IMR-90 (cell line): ENCODE results near the gene RAX2. TPM values are rescaled to one million over a fixed set of nuclear protein-coding genes. Genes with fewer than 3 reads are reported as not detected.

Source experiments
- ATAC-seq: fragments of 200-7000 bp; cut with Tn5 transposase; 2 replicates; pipeline ENCODE4 v1.9.1; 2020; ENCODE audit warnings: low read depth, mild to moderate bottlenecking, moderate library complexity
- BruUV-seq: library from RNA; stranded (reverse); fragments of 400-500 nt; replicated peaks from 2 replicates; lab custom pipeline; 2021; lab: Mats Ljungman, UMichigan
- CTCF ChIA-PET: fragments of 300-600 bp; formaldehyde crosslinking; extraction: SDS; loops from one replicate; lab custom pipeline; 2021; ENCODE audit warnings: antibody characterized with exemption; lab: Yijun Ruan, JAX
- POLR2A ChIA-PET: fragments of 300-600 bp; sonication (Branson Sonifier 250); formaldehyde crosslinking; loops from one replicate; lab custom pipeline; 2022; ENCODE audit warnings: antibody characterized with exemption; ENCODE audit not compliant: unreplicated experiment; lab: Charles Lee
- DNase-seq: peaks from one replicate; pipeline ENCODE4 v3.0.0; 2013
- H2AFZ ChIP-seq: replicated peaks from 2 replicates; pipeline ENCODE3; 2013; ENCODE audit warnings: low read length, mild to moderate bottlenecking; ENCODE audit not compliant: poor library complexity
- H2AK5ac ChIP-seq: 2 replicates; pipeline ENCODE4 v1.6.1; 2013; ENCODE audit warnings: low read depth, low read length, inconsistent platforms
- H2AK9ac ChIP-seq: replicated peaks from 2 replicates; pipeline ENCODE3; 2013; ENCODE audit warnings: mild to moderate bottlenecking, low read depth, low read length, moderate library complexity; ENCODE audit not compliant: poor library complexity
- H2BK120ac ChIP-seq: 2 replicates; pipeline ENCODE4 v1.6.1; 2013; ENCODE audit warnings: low read depth, low read length, inconsistent platforms
- H2BK15ac ChIP-seq: 3 replicates; pipeline ENCODE4 v1.6.1; 2013; ENCODE audit warnings: low read depth, low read length, inconsistent platforms
- H2BK20ac ChIP-seq: 2 replicates; pipeline ENCODE4 v1.6.1; 2013; ENCODE audit warnings: low read depth, mild to moderate bottlenecking, inconsistent platforms, low read length, moderate library complexity
- H2BK5ac ChIP-seq: 2 replicates; pipeline ENCODE4 v1.6.1; 2013; ENCODE audit warnings: mild to moderate bottlenecking, low read depth, low read length, inconsistent platforms; ENCODE audit not compliant: poor library complexity, severe bottlenecking
- H3K14ac ChIP-seq: replicated peaks from 2 replicates; pipeline ENCODE4 v1.6.1; 2013; ENCODE audit warnings: low read depth, low read length, inconsistent platforms
- H3K18ac ChIP-seq: 2 replicates; pipeline ENCODE4 v1.6.1; 2013; ENCODE audit warnings: low read depth, low read length, control low read depth
- H3K23ac ChIP-seq: 2 replicates; pipeline ENCODE4 v1.6.1; 2013; ENCODE audit warnings: low read depth, low read length, inconsistent platforms
- H3K27ac ChIP-seq: 2 replicates; pipeline ENCODE4 v1.5.1; 2013; ENCODE audit warnings: mild to moderate bottlenecking, control low read depth, low read length; ENCODE audit not compliant: insufficient read depth
- H3K27me3 ChIP-seq: 2 replicates; pipeline ENCODE4 v1.6.1; 2013; ENCODE audit warnings: low read length; ENCODE audit not compliant: control insufficient read depth, insufficient read depth
- H3K36me3 ChIP-seq: 2 replicates; pipeline ENCODE4 v1.6.1; 2013; ENCODE audit warnings: low read length, mixed read lengths; ENCODE audit not compliant: control insufficient read depth, insufficient read depth
- H3K4ac ChIP-seq: 2 replicates; pipeline ENCODE4 v1.6.1; 2013; ENCODE audit warnings: low read depth, low read length, inconsistent platforms
- H3K4me1 ChIP-seq: 2 replicates; pipeline ENCODE4 v1.6.1; 2013; ENCODE audit warnings: low read length, mixed read lengths; ENCODE audit not compliant: control insufficient read depth, insufficient read depth
- H3K4me2 ChIP-seq: 2 replicates; pipeline ENCODE4 v1.6.1; 2013; ENCODE audit warnings: low read depth, mild to moderate bottlenecking, control low read depth, low read length, moderate library complexity
- H3K4me3 ChIP-seq: 2 replicates; pipeline ENCODE4 v1.5.1; 2013; ENCODE audit warnings: low read depth, mild to moderate bottlenecking, control low read depth, low read length, moderate library complexity; ENCODE audit not compliant: insufficient read depth
- H3K56ac ChIP-seq: 2 replicates; pipeline ENCODE4 v1.6.1; 2013; ENCODE audit warnings: low read length, inconsistent platforms; ENCODE audit not compliant: insufficient read depth; ENCODE audit errors: extremely low read depth
- H3K79me1 ChIP-seq, 2 experiments: 2 replicates each; pipeline ENCODE4 v1.6.1; 2013; ENCODE audit warnings: low read length in 2 of 2, inconsistent platforms in 1 of 2, low read depth in 1 of 2
- H3K9ac ChIP-seq: 2 replicates; pipeline ENCODE4 v1.6.1; 2013; ENCODE audit warnings: low read depth, low read length, control low read depth
- H3K9me1 ChIP-seq: 2 replicates; pipeline ENCODE4 v1.6.1; 2013; ENCODE audit warnings: low read length, inconsistent platforms; ENCODE audit not compliant: insufficient read depth
- H3K9me3 ChIP-seq: 2 replicates; pipeline ENCODE4 v1.6.1; 2013; ENCODE audit warnings: low read length; ENCODE audit not compliant: control insufficient read depth, insufficient read depth
- H4K20me1 ChIP-seq: 2 replicates; pipeline ENCODE4 v1.6.1; 2013; ENCODE audit warnings: low read length, inconsistent platforms; ENCODE audit not compliant: insufficient read depth
- H4K5ac ChIP-seq: 2 replicates; pipeline ENCODE4 v1.6.1; 2013; ENCODE audit warnings: mild to moderate bottlenecking, low read depth, low read length, control low read depth
- H4K8ac ChIP-seq, 2 experiments: 2 replicates each; pipeline ENCODE4 v1.6.1; 2013; ENCODE audit warnings: low read depth in 2 of 2, low read length in 2 of 2, control low read depth in 1 of 2, inconsistent platforms in 1 of 2
- H4K91ac ChIP-seq: 2 replicates; pipeline ENCODE4 v1.6.1; 2013; ENCODE audit warnings: low read depth, low read length, inconsistent platforms; ENCODE audit not compliant: insufficient read depth
- BHLHE40 ChIP-seq: fragments of 150-350 bp; IDR thresholded peaks from 2 replicates; pipeline ENCODE4 v1.6.1; 2016; ENCODE audit warnings: mild to moderate bottlenecking, low read depth, low read length
- CEBPB ChIP-seq: IDR thresholded peaks from 2 replicates; pipeline ENCODE4 v1.6.1; 2012; ENCODE audit warnings: low read depth, low read length, improper control_type of control experiment
- CHD1 ChIP-seq: IDR thresholded peaks from 2 replicates; pipeline ENCODE4 v1.6.1; 2012; ENCODE audit warnings: low read depth, low read length, improper control_type of control experiment
- CTCF ChIP-seq: conservative IDR thresholded peaks from 2 replicates; pipeline ENCODE4 v1.5.1; 2012; ENCODE audit warnings: mild to moderate bottlenecking, low read depth, low read length, improper control_type of control experiment
- ELK1 ChIP-seq: fragments of 150-350 bp; IDR thresholded peaks from 2 replicates; pipeline ENCODE4 v1.6.1; 2016; ENCODE audit warnings: low read depth, mild to moderate bottlenecking, low read length, moderate library complexity, borderline replicate concordance
- FOS ChIP-seq: fragments of 150-350 bp; IDR thresholded peaks from 2 replicates; pipeline ENCODE4 v1.6.1; 2016; ENCODE audit warnings: low read depth, low read length
- MAFK ChIP-seq: IDR thresholded peaks from 2 replicates; pipeline ENCODE4 v1.6.1; 2012; ENCODE audit warnings: low read depth, low read length, improper control_type of control experiment
- MAZ ChIP-seq: IDR thresholded peaks from 2 replicates; pipeline ENCODE4 v1.6.1; 2012; ENCODE audit warnings: low read depth, mild to moderate bottlenecking, low read length, improper control_type of control experiment, moderate library complexity, borderline replicate concordance
- MXI1 ChIP-seq: IDR thresholded peaks from 2 replicates; pipeline ENCODE4 v1.6.1; 2012; ENCODE audit warnings: low read depth, mild to moderate bottlenecking, low read length, moderate library complexity, borderline replicate concordance
- NFE2L2 ChIP-seq: fragments of 150-350 bp; IDR thresholded peaks from 2 replicates; pipeline ENCODE4 v1.6.1; 2016; ENCODE audit warnings: low read depth, mild to moderate bottlenecking, low read length
- POLR2A ChIP-seq: IDR thresholded peaks from 2 replicates; pipeline ENCODE4 v1.6.1; 2012; ENCODE audit warnings: mild to moderate bottlenecking, low read depth, low read length
- RAD21 ChIP-seq: IDR thresholded peaks from 2 replicates; pipeline ENCODE4 v1.6.1; 2012; ENCODE audit warnings: low read length, improper control_type of control experiment
- RCOR1 ChIP-seq: IDR thresholded peaks from 2 replicates; pipeline ENCODE4 v1.6.1; 2012; ENCODE audit warnings: mild to moderate bottlenecking, low read length, improper control_type of control experiment; ENCODE audit not compliant: insufficient replicate concordance
- SMC3 ChIP-seq: fragments of 150-350 bp; IDR thresholded peaks from 2 replicates; pipeline ENCODE4 v1.6.1; 2016; ENCODE audit warnings: low read depth, mild to moderate bottlenecking, antibody characterized with exemption, low read length, moderate library complexity
- WGBS, 2 experiments: methylation state at CpG; one replicate each; pipeline versions ENCODE4 v1.1.5 to v1.1.7; 2013; ENCODE audit warnings: missing lambda C conversion rate in 2 of 2; ENCODE audit not compliant: insufficient read length in 1 of 2; ENCODE audit errors: extremely low coverage in 2 of 2; 5-methylcytosine and 5-hydroxymethylcytosine counted together
- dilution Hi-C: fragments of 300-500 bp; cut with HindIII; formaldehyde crosslinking; loops from one replicate; pipeline ENCODE4 v1.14.3; 2018; ENCODE audit warnings: low sequenced_read_pairs; ENCODE audit not compliant: unreplicated experiment
- in situ Hi-C: fragments of 300-500 bp; cut with MboI; formaldehyde crosslinking; loops from 3 replicates; pipeline ENCODE4 v1.14.3; 2019; ENCODE audit warnings: low sequenced_read_pairs, inconsistent platforms, mixed read lengths
- intact Hi-C: fragments of 100-400 bp; cut with micrococcal nuclease; formaldehyde crosslinking; loops from 2 replicates; pipeline ENCODE4 v1.10.0; 2022
- polyA plus RNA-seq, 3 experiments: library from polyadenylated mRNA; depleted of rRNA; stranded (reverse); fragments of >200 nt; gene quantifications; 2 replicates each; pipeline ENCODE4 v1.2.3, GENCODE V29; 2012; ENCODE audit warnings: low replicate concordance in 1 of 3
- total RNA-seq: library from RNA; depleted of rRNA; stranded (reverse); fragments of >200 nt; gene quantifications from 2 replicates; pipeline ENCODE4 v1.2.3, GENCODE V29; 2012
- TF ChIP-seq, protein P1 (sequence below): fragments of 150-350 bp; IDR thresholded peaks from 2 replicates; pipeline ENCODE4 v1.6.1; 2017; ENCODE audit warnings: mild to moderate bottlenecking, antibody characterized with exemption, low read length, low read depth

Gene RAX2
- total and polyA plus RNA-seq, 2 of the 4 experiments (the other 2 are of a cell fraction), result not detected

DNA sequence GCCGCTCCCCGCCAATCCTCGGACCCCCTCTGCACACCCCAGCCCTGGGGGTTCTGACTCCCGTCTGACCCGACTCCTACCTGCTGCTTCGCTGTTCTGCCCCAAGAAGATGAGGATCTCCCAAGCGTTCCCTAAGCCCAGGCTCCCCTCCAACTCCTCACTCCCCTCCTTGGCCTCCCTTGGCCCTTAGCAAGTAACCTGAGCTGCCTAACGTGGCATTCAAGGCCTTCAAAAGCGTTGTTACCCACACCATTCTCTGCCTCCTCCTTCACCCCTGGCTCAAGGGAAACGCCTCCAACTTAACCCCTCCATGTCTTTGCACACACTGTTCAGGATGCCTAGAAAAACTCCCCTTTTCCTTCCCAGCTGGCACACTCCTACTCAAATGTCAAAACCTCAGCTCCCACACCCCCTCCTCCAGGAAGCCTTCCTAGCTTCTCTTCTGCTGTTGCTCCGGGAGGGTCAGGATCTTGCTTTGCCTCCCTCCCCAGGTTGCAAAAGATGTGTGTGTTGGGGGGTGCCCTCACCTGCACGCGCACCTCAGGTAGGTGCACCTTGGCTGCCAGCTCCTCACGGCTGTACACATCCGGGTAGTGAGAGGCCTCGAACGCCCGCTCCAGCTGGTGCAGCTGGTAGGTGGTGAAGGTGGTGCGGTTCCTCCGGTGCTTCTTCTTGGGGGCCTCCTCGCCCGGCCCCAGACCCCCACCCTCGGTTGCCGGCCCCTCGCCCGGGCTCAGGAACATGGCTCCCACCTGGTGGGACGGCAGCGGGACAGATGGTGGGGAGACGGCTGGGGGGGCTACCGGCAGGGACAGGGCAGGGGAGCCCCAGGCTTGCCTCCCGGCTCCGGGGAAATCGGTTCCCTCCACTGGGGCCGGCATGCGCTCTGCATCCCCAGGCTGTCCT is 775 bp downstream of the RAX2 start:
- Histone ChIP-seq H3K14ac (no peak overlapping the region), H3K4ac (no peak overlapping the region), H4K8ac (no peak overlapping the region), H2AK5ac (no peak overlapping the region), H3K27ac (no peak overlapping the region), H3K9me1 (no peaks in the 10 kb centered on the region), H2BK120ac (no peak overlapping the region), H3K4me3 (no peak overlapping the region), H3K36me3 (peaks cover 22% of the 10 kb centered on the region), H4K5ac (no peak overlapping the region), H3K18ac (no peak overlapping the region), H3K23ac (no peak overlapping the region), H3K56ac (no peak overlapping the region), H2BK20ac (no peak overlapping the region), H4K91ac (no peak overlapping the region), H4K20me1 (no peaks in the 10 kb centered on the region), H3K27me3 (peaks cover 5% of the 10 kb centered on the region; the same call in 1 of the 2 replicates), H2BK15ac (no peak overlapping the region), H2AK9ac (no peak overlapping the region), H3K79me1 (0 out of 4 replicates have a peak, but pooled peaks cover 0 to 5% of the 10 kb centered on the region in 2 experiments), H3K9ac (no peak overlapping the region), H3K4me2 (no peak overlapping the region), H2AFZ (no peak overlapping the region), H2BK5ac (no peak overlapping the region), H3K4me1 (no peaks in the 10 kb centered on the region), H3K9me3 (no peaks in the 10 kb centered on the region)
- 33% methylated on average over 2 of the region's 35 CpGs; no CpG with 5 or more reads in 1 of the 2 experiments for WGBS, 2 experiments
- ChIA-PET CTCF (no interaction called here), POLR2A (no interaction called here)
- no TSS peak for BruUV-seq
- no peak for DNase-seq
- dilution Hi-C loops (no loop called here), intact Hi-C loops (no loop called here), in situ Hi-C loops (no loop called here)
- no peak for ATAC-seq
- TF ChIP-seq MAZ (no peak), BHLHE40 (no peak), RAD21 (no peak), ELK1 (no peak), NFE2L2 (no peak), CTCF (no peak), POLR2A (no peak), MAFK (no peak), MXI1 (no peak), RCOR1 (no peak), FOS (no peak), CEBPB (no peak), CHD1 (no peak), SMC3 (no peak)
- TF ChIP-seq, protein P1, sequence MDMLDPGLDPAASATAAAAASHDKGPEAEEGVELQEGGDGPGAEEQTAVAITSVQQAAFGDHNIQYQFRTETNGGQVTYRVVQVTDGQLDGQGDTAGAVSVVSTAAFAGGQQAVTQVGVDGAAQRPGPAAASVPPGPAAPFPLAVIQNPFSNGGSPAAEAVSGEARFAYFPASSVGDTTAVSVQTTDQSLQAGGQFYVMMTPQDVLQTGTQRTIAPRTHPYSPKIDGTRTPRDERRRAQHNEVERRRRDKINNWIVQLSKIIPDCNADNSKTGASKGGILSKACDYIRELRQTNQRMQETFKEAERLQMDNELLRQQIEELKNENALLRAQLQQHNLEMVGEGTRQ, result no peak
